Measurements from ENCODE around the gene ACSS1. TPM values are rescaled to one million over a fixed set of nuclear protein-coding genes. Genes with fewer than 3 reads are reported as not detected.
A peak's percentile ranks its signal among the peaks of the same experiment; 100 is the strongest.

Gene ACSS1
- total and polyA plus RNA-seq, 5 donors from 2014 or later = 38.7 to 47.3 (median 40.1) TPM

- peaks cover 68% of the 10 kb centered on the region for H3K27me3 Mint-ChIP-seq
- no peaks in the 10 kb centered on the region for H3K36me3 ChIP-seq (ENCODE audit: control insufficient read depth, insufficient read depth, low read length)
- H3K4me1 ChIP-seq (ENCODE audit: control insufficient read depth, insufficient read depth, low read length, poor library complexity, severe bottlenecking) = peaks cover 37% of the 10 kb centered on the region
- peaks cover 0 to 7% (median 0%) of the 10 kb centered on the region in 7 donors for H3K9me3 Mint-ChIP-seq
- H3K27ac Mint-ChIP-seq = no peak overlapping the region
- H3K4me3 Mint-ChIP-seq = peak overlapping the region; percentile 40 to 76 (median 58)
- no peak for ATAC-seq (ENCODE audit: low read depth in 2 of 2)
- H3K4me3 ChIP-seq (ENCODE audit: low read depth, low read length) = peak overlapping the region; percentile 37
- peaks cover 1 to 31% (median 15%) of the 10 kb centered on the region in 4 donors for H3K4me1 Mint-ChIP-seq
- H3K36me3 Mint-ChIP-seq = no peaks in the 10 kb centered on the region
- H3K27me3 ChIP-seq (ENCODE audit: control insufficient read depth, insufficient read depth, low read length) = peaks cover 39% of the 10 kb centered on the region
- H3K27ac ChIP-seq (ENCODE audit: insufficient read depth, low read length, poor library complexity, severe bottlenecking) = no peak overlapping the region
- DNase-seq = no peak
- no peaks in the 10 kb centered on the region for H3K9me3 ChIP-seq (ENCODE audit: control insufficient read depth in 2 of 2, low read length in 2 of 2)
These were observed 25.3 kb upstream of the ACSS1 start for GRCh38 chr20:25083141-25083772.

- Histone ChIP-seq H3K27me3 (ENCODE audit: control insufficient read depth, insufficient read depth, low read length) (peaks cover 43% of the 10 kb centered on the region), H3K4me3 (ENCODE audit: low read depth, low read length) (no peak overlapping the region), H3K4me1 (ENCODE audit: control insufficient read depth, insufficient read depth, low read length, poor library complexity, severe bottlenecking) (peaks cover 41% of the 10 kb centered on the region), H3K36me3 (ENCODE audit: control insufficient read depth, insufficient read depth, low read length) (no peaks in the 10 kb centered on the region), H3K9me3 (ENCODE audit: control insufficient read depth in 2 of 2, low read length in 2 of 2) (no peaks in the 10 kb centered on the region), H3K27ac (ENCODE audit: insufficient read depth, low read length, poor library complexity, severe bottlenecking) (no peak overlapping the region)
- Mint-ChIP-seq H3K36me3 (no peaks in the 10 kb centered on the region), H3K4me3 (peak overlapping the region in 3 of 4 donors; percentile 4 to 75 (median 43)), H3K9me3 (peaks cover 0 to 7% (median 0%) of the 10 kb centered on the region in 7 donors), H3K27ac (no peak overlapping the region), H3K27me3 (peaks cover 74% of the 10 kb centered on the region), H3K4me1 (peaks cover 5 to 31% (median 17%) of the 10 kb centered on the region in 4 donors)
- no peak for DNase-seq
- ATAC-seq (ENCODE audit: low read depth in 2 of 2) = no peak
These were observed 24.5 kb upstream of the ACSS1 start for GRCh38 chr20:25082498-25082873.

DNA sequence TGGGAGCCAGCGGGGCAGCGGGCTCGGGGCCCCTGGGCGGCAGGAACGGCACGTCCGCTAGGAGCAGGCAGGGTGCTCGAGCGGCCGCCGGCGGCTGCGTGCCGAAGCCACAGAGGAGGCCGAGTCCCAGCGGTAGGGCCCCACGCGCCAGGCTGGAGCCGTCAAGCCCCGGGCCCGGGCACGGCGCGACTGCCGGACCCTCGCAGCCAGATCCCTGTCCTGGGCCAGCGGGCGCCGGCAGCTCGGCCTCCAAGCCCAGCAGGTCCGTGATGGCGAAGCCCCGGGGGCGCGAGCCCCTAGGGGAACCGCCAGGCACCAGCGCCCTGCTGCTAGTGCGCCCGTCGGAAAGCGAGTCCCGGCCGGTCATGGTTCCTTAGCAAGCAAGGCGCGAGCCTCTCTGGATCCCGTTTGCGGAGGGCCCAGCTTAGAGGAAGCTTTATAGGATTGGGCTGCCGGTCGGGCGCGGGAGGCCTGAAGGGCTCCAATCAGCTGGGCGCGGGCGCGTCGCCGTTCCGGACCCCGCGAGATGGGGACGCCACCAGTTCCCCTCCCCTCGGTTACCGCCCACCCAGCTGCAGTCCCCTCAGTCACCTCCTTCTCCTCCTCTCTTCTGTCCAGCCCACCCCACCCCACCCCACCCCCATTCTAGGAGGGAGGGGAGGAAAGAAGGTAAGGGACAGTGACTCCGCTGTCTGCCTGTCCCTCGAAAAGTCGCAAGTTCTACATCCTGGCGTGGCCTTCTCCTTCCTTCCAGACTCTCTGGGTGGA, 24.0 kb upstream of the ACSS1 start, which contains the start of gene VSX1:
VSX1 (minus strand) TSS at position 412 of the 768 bp plus-strand sequence; CDS start at position 367, 45 bp downstream.
- no peaks in the 10 kb centered on the region for H3K9me3 ChIP-seq (ENCODE audit: control insufficient read depth in 2 of 2, low read length in 2 of 2)
- H3K4me1 ChIP-seq (ENCODE audit: control insufficient read depth, insufficient read depth, low read length, poor library complexity, severe bottlenecking) = peaks cover 46% of the 10 kb centered on the region
- no peaks in the 10 kb centered on the region for H3K36me3 ChIP-seq (ENCODE audit: control insufficient read depth, insufficient read depth, low read length)
- Mint-ChIP-seq H3K27me3 (peaks cover 77% of the 10 kb centered on the region), H3K4me1 (peaks cover 5 to 31% (median 15%) of the 10 kb centered on the region in 4 donors), H3K4me3 (peak within 1 kb of the TSS; percentile 4 to 75 (median 42)), H3K36me3 (no peaks in the 10 kb centered on the region), H3K9me3 (peaks cover 0 to 7% (median 0%) of the 10 kb centered on the region in 7 donors), H3K27ac (no peak within 1 kb of the TSS)
- H3K4me3 ChIP-seq (ENCODE audit: low read depth, low read length) = no peak within 1 kb of the TSS
- peaks cover 48% of the 10 kb centered on the region for H3K27me3 ChIP-seq (ENCODE audit: control insufficient read depth, insufficient read depth, low read length)
- H3K27ac ChIP-seq (ENCODE audit: insufficient read depth, low read length, poor library complexity, severe bottlenecking) = no peak within 1 kb of the TSS
- no peak for DNase-seq
- no peak for ATAC-seq (ENCODE audit: low read depth in 2 of 2)

DNA sequence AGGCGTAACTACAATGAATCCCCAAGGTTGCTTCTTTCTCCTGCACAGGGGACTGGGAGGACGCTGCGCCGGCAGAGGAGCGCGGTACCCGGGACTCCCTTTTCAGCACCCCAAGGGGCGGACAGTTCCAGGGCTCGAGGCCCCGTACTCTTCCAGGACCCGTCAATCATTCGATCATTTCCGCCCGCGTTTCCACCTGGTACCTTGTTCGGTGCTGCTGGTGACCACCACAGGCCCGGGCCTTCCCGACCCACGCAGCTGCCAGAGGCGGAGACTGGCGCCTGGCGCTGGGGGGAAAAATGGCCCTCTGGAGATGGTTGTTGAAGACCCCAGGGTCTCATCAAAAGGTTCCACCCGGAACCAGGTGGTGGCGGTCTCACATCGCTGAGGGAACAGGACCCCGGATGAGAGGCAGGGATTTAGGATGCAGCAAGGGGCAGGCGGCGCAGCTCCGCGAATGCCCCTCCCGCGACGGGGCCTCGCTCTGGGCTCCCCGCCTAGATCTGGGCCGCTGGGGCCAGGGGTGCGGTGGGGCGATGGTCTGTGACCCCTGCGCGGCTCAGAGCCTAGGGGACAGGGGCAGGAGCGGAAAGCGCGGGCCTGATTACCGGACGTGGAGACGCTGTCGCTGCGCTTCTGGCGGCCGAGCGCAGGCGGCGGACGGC, 23.3 kb upstream of the ACSS1 start:
- Mint-ChIP-seq H3K27me3 (peaks cover 79% of the 10 kb centered on the region), H3K36me3 (no peaks in the 10 kb centered on the region), H3K4me1 (peaks cover 5 to 31% (median 15%) of the 10 kb centered on the region in 4 donors), H3K4me3 (no peak overlapping the region), H3K9me3 (peaks cover 0 to 7% (median 0%) of the 10 kb centered on the region in 7 donors), H3K27ac (no peak overlapping the region)
- Histone ChIP-seq H3K4me3 (ENCODE audit: low read depth, low read length) (no peak overlapping the region), H3K36me3 (ENCODE audit: control insufficient read depth, insufficient read depth, low read length) (no peaks in the 10 kb centered on the region), H3K27ac (ENCODE audit: insufficient read depth, low read length, poor library complexity, severe bottlenecking) (no peak overlapping the region), H3K9me3 (ENCODE audit: control insufficient read depth in 2 of 2, low read length in 2 of 2) (no peaks in the 10 kb centered on the region), H3K4me1 (ENCODE audit: control insufficient read depth, insufficient read depth, low read length, poor library complexity, severe bottlenecking) (peaks cover 46% of the 10 kb centered on the region), H3K27me3 (ENCODE audit: control insufficient read depth, insufficient read depth, low read length) (peaks cover 49% of the 10 kb centered on the region)
- DNase-seq (peak in 1 of 3 donors; percentile 33), ATAC-seq (ENCODE audit: low read depth in 2 of 2) (peak in 1 of 2 donors; percentile 35)

GRCh38 chr20:25079171-25079570, 21.2 kb upstream of the ACSS1 start:
- Histone ChIP-seq H3K9me3 (ENCODE audit: control insufficient read depth in 2 of 2, low read length in 2 of 2) (no peaks in the 10 kb centered on the region), H3K4me3 (ENCODE audit: low read depth, low read length) (no peak overlapping the region), H3K4me1 (ENCODE audit: control insufficient read depth, insufficient read depth, low read length, poor library complexity, severe bottlenecking) (peaks cover 38% of the 10 kb centered on the region), H3K27me3 (ENCODE audit: control insufficient read depth, insufficient read depth, low read length) (peaks cover 59% of the 10 kb centered on the region), H3K36me3 (ENCODE audit: control insufficient read depth, insufficient read depth, low read length) (no peaks in the 10 kb centered on the region), H3K27ac (ENCODE audit: insufficient read depth, low read length, poor library complexity, severe bottlenecking) (no peak overlapping the region)
- peaks cover 0 to 5% (median 0%) of the 10 kb centered on the region in 7 donors for H3K9me3 Mint-ChIP-seq
- H3K27me3 Mint-ChIP-seq = peaks cover 69% of the 10 kb centered on the region
- peaks cover 5 to 22% (median 7%) of the 10 kb centered on the region in 4 donors for H3K4me1 Mint-ChIP-seq
- no peak overlapping the region for H3K27ac Mint-ChIP-seq
- no peak for ATAC-seq (ENCODE audit: low read depth in 2 of 2)
- no peak for DNase-seq
- H3K4me3 Mint-ChIP-seq = no peak overlapping the region
- H3K36me3 Mint-ChIP-seq = no peaks in the 10 kb centered on the region

GRCh38 chr20:25078662-25079061, 20.7 kb upstream of the ACSS1 start:
- ATAC-seq (ENCODE audit: low read depth in 2 of 2) (no peak), DNase-seq (no peak)
- H3K4me1 ChIP-seq (ENCODE audit: control insufficient read depth, insufficient read depth, low read length, poor library complexity, severe bottlenecking) = peaks cover 32% of the 10 kb centered on the region
- Mint-ChIP-seq H3K36me3 (no peaks in the 10 kb centered on the region), H3K9me3 (peaks cover 0 to 5% (median 0%) of the 10 kb centered on the region in 7 donors), H3K4me3 (no peak overlapping the region), H3K27ac (no peak overlapping the region), H3K27me3 (peaks cover 69% of the 10 kb centered on the region), H3K4me1 (peaks cover 4 to 18% (median 6%) of the 10 kb centered on the region in 4 donors)
- H3K27me3 ChIP-seq (ENCODE audit: control insufficient read depth, insufficient read depth, low read length) = peaks cover 61% of the 10 kb centered on the region
- no peak overlapping the region for H3K27ac ChIP-seq (ENCODE audit: insufficient read depth, low read length, poor library complexity, severe bottlenecking)
- no peak overlapping the region for H3K4me3 ChIP-seq (ENCODE audit: low read depth, low read length)
- no peaks in the 10 kb centered on the region for H3K9me3 ChIP-seq (ENCODE audit: control insufficient read depth in 2 of 2, low read length in 2 of 2)
- no peaks in the 10 kb centered on the region for H3K36me3 ChIP-seq (ENCODE audit: control insufficient read depth, insufficient read depth, low read length)

DNA sequence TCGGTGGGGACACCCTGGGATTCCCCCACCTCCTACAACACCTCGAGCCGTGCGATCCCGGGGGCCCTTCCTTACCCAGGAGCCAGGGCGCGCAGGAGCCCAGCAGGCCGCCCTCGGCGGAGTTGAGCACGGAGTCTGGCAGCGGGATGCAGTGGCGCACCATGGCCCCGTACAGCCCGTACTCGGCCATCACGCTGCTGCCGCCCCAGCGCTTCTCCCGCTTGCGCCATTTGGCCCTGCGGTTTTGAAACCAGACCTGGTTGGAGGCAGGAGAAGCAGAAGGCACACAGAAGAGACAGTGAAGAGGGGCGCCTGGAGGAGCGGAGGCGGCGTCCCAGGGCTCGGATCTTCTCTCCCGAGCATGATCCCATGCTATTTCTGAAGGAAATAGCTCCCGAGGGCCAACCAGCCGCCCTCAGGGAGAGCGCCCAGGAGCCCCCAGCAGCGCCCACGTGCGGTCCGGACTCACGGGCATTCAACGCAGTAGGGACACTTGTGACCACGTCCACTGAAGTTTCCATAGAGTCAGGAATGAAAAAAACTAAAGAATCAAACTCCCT, 19.8 kb upstream of the ACSS1 start:
- H3K27me3 Mint-ChIP-seq = peaks cover 66% of the 10 kb centered on the region
- no peaks in the 10 kb centered on the region for H3K9me3 ChIP-seq (ENCODE audit: control insufficient read depth in 2 of 2, low read length in 2 of 2)
- H3K27ac ChIP-seq (ENCODE audit: insufficient read depth, low read length, poor library complexity, severe bottlenecking) = no peak overlapping the region
- ATAC-seq (ENCODE audit: low read depth in 2 of 2) (no peak), DNase-seq (no peak)
- no peaks in the 10 kb centered on the region for H3K36me3 ChIP-seq (ENCODE audit: control insufficient read depth, insufficient read depth, low read length)
- no peak overlapping the region for H3K27ac Mint-ChIP-seq
- peaks cover 0 to 9% (median 5%) of the 10 kb centered on the region in 4 donors for H3K4me1 Mint-ChIP-seq
- peaks cover 58% of the 10 kb centered on the region for H3K27me3 ChIP-seq (ENCODE audit: control insufficient read depth, insufficient read depth, low read length)
- H3K36me3 Mint-ChIP-seq = no peaks in the 10 kb centered on the region
- peaks cover 0 to 5% (median 0%) of the 10 kb centered on the region in 7 donors for H3K9me3 Mint-ChIP-seq
- no peak overlapping the region for H3K4me3 Mint-ChIP-seq
- H3K4me3 ChIP-seq (ENCODE audit: low read depth, low read length) = no peak overlapping the region
- peaks cover 23% of the 10 kb centered on the region for H3K4me1 ChIP-seq (ENCODE audit: control insufficient read depth, insufficient read depth, low read length, poor library complexity, severe bottlenecking)
